Activated CD8-positive, alpha-beta T cell treated with anti-CD3 and anti-CD28 coated beads for 36 hours (primary cell): Measurements from ENCODE around the gene OFD1. TPM values are rescaled to one million over a fixed set of nuclear protein-coding genes. Genes with fewer than 3 reads are reported as not detected.

Experiments used
- ATAC-seq: fragments of 200-7000 bp; cut with Tn5 transposase; one replicate; pipeline ENCODE4 v1.10.0; 2021; ENCODE audit warnings: mild to moderate bottlenecking, moderate library complexity
- CTCF ChIA-PET: fragments of 350-600 bp; sonication (Branson Sonifier 250); formaldehyde crosslinking; loops from one replicate; lab custom pipeline; 2021; ENCODE audit warnings: antibody characterized with exemption; lab: Charles Lee
- POLR2A ChIA-PET: fragments of 350-600 bp; sonication (Branson Sonifier 250); formaldehyde crosslinking; loops from one replicate; lab custom pipeline; 2021; ENCODE audit warnings: antibody characterized with exemption; lab: Charles Lee
- DNase-seq: peaks from one replicate; pipeline ENCODE4 v3.0.0-alpha.2; 2020
- H3K27ac Mint-ChIP-seq: one replicate; pipeline ENCODE4 v1.8.0; 2021; ENCODE audit warnings: mild to moderate bottlenecking, mixed read lengths
- H3K27me3 Mint-ChIP-seq: one replicate; pipeline ENCODE4 v1.8.0; 2021; ENCODE audit warnings: mixed read lengths
- H3K36me3 Mint-ChIP-seq: one replicate; pipeline ENCODE4 v1.8.0; 2021; ENCODE audit warnings: low read depth, mixed read lengths
- H3K4me1 Mint-ChIP-seq: one replicate; pipeline ENCODE4 v1.8.0; 2021; ENCODE audit warnings: low read depth, mixed read lengths
- H3K4me3 Mint-ChIP-seq: one replicate; pipeline ENCODE4 v1.8.0; 2021; ENCODE audit warnings: mild to moderate bottlenecking, moderate library complexity, mixed read lengths
- H3K9me3 Mint-ChIP-seq: one replicate; pipeline ENCODE4 v1.8.0; 2021; ENCODE audit warnings: mixed read lengths
- intact Hi-C: fragments of 100-400 bp; cut with micrococcal nuclease; formaldehyde crosslinking; loops from one replicate; pipeline ENCODE4 v1.10.0; 2022
- total RNA-seq, 2 experiments: library from RNA; stranded (reverse); gene quantifications; one replicate each; pipeline ENCODE4 v1.2.3, GENCODE V29; 2021
- TF ChIP-seq, protein P1 (sequence below): fragments of 200-600 bp; IDR thresholded peaks from one replicate; pipeline ENCODE4 v1.8.0; 2022; ENCODE audit warnings: antibody characterized with exemption, mild to moderate bottlenecking

OFD1 gene
- total RNA-seq, 2 experiments from 2014 or later: 32.4 to 34.5 TPM

DNA sequence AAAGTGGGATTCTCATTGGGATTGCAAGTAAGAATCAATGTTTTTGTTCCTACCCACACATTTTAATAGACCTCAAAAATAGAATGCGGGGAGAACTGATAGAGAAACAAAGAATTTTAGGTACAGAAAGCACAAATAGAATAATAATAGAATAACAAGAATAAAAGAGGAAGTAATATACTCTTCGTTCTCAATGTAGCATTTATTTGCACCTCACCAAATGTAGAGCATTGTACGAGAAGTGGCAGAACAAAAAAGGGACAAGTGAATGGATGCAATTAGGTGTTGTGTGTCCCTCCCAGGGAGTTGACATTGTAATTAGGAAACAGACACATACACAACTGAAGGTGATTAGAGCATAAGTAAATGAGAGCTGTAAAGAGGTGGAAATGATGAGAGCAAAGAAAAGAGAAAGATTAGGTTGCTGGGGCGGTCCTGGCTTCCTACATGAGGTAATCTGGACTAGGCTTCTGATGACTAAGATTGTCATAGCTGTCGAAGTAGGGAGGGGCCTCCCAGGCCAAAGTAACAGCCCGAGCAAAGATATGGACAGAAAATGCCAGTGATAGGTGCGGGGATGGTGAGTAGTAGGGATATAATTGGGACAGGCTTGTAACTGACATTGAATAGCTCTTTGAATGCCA, 35.2 kb upstream of the OFD1 start:
- ChIA-PET CTCF (interaction anchor here (2.3 kb wide), 1 partner anchor 14 kb away, joined by 6 read pairs; no protein-coding TSS in a partner anchor), POLR2A (interaction anchor here (1.1 kb wide), 1 partner anchor 9 kb away, joined by 4 read pairs; no protein-coding TSS in a partner anchor)
- Mint-ChIP-seq H3K27ac (peak overlapping the region; percentile 50), H3K36me3 (peaks cover 29% of the 10 kb centered on the region), H3K27me3 (no peaks in the 10 kb centered on the region), H3K4me1 (peaks cover 72% of the 10 kb centered on the region), H3K9me3 (no peaks in the 10 kb centered on the region), H3K4me3 (no peak overlapping the region)
- ATAC-seq: peak; percentile 70
- TF ChIP-seq, protein P1, sequence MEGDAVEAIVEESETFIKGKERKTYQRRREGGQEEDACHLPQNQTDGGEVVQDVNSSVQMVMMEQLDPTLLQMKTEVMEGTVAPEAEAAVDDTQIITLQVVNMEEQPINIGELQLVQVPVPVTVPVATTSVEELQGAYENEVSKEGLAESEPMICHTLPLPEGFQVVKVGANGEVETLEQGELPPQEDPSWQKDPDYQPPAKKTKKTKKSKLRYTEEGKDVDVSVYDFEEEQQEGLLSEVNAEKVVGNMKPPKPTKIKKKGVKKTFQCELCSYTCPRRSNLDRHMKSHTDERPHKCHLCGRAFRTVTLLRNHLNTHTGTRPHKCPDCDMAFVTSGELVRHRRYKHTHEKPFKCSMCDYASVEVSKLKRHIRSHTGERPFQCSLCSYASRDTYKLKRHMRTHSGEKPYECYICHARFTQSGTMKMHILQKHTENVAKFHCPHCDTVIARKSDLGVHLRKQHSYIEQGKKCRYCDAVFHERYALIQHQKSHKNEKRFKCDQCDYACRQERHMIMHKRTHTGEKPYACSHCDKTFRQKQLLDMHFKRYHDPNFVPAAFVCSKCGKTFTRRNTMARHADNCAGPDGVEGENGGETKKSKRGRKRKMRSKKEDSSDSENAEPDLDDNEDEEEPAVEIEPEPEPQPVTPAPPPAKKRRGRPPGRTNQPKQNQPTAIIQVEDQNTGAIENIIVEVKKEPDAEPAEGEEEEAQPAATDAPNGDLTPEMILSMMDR: no peak
- intact Hi-C loops: no loop called here
- DNase-seq: peak; percentile 32

DNA sequence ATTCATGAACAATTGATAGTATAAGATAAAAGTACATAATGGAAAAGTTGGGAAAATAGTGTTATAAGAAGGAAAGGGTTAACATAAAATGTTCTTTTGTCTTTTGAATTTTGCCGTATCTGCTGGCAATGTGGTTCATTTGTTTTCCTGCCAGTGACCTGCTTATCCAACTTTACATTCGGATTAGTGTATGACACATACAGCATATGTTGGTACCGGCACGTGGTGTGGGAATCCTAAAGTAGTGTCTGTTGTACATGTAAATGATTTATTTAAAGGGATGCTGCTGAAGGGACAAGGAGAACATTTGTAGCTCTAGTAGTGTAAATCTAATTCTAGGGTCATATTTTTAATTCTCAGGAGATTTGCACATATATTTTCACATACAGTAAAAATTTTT, 34.2 kb upstream of the OFD1 start:
- TF ChIP-seq, protein P1: no peak
- Mint-ChIP-seq H3K4me1 (peaks cover 63% of the 10 kb centered on the region), H3K4me3 (no peak overlapping the region), H3K27me3 (no peaks in the 10 kb centered on the region), H3K27ac (no peak overlapping the region), H3K9me3 (no peaks in the 10 kb centered on the region), H3K36me3 (peaks cover 26% of the 10 kb centered on the region)
- intact Hi-C loops: no loop called here
- ChIA-PET CTCF (no interaction called here), POLR2A (no interaction called here)
- DNase-seq (no peak), ATAC-seq (no peak)

DNA sequence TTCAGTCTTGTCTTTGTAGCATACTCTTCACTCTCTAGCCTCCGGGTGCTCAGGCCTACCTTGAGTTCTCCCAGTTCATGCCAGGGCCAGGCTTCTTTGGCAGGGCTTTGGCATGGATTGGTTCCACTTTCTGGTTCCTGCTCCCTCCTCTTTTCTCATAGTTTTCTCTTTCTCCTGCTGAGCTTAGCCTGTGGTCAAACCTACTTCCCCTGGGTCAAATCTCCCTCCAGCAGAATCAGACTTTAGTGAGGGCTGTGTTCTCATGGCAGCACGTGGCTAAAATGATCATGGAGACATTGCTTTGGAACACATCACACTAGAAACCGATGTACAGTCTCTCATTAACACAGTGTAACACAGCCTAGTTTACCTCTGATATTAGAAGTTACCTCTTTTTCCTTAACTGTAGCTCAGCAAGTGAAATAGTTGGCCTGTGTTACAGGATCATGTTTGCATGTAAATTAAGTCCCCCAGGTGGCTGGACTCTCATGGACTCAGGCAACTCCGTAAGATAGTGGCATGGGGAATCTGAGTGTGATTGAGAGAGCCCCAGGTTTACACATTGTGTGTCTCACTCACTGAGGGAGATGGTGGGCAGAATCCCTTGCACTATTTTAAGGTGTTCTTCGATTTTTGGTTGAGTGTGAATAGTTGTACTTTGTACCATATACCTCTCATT, 32.3 kb upstream of the OFD1 start:
- H3K9me3 Mint-ChIP-seq: no peaks in the 10 kb centered on the region
- H3K36me3 Mint-ChIP-seq: peaks cover 28% of the 10 kb centered on the region
- H3K4me1 Mint-ChIP-seq: peaks cover 52% of the 10 kb centered on the region
- TF ChIP-seq, protein P1: no peak
- ATAC-seq (no peak), DNase-seq (no peak)
- no peaks in the 10 kb centered on the region for H3K27me3 Mint-ChIP-seq
- H3K27ac Mint-ChIP-seq: peak overlapping the region; percentile 52
- intact Hi-C loops: no loop called here
- no peak overlapping the region for H3K4me3 Mint-ChIP-seq
- ChIA-PET POLR2A (interaction anchor here (1.1 kb wide), 1 partner anchor 12 kb away, joined by 3 read pairs; no protein-coding TSS in a partner anchor), CTCF (no interaction called here)

DNA sequence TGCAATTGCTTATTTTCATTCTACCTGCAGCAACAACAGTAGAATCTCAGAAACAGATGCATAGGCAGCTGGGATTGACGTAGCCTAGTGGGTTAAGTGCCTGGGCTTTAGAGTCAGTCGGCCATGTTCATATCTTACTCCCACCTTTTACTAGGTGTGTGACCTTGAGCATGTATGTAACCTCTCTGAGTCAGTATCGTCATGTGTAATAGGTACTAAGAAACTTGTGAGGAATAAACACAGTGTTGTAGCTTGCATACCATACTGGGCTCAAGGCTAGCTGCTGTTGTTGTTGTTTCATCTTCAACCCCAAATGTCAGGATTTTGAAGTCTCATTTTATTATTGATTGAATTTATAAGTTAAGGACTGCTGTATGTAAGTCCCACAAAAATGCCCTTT, 31.4 kb upstream of the OFD1 start:
- POLR2A ChIA-PET: interaction anchor here (1.1 kb wide), 1 partner anchor 11 kb away, joined by 3 read pairs; no protein-coding TSS in a partner anchor
- Mint-ChIP-seq H3K36me3 (peaks cover 32% of the 10 kb centered on the region), H3K4me3 (no peak overlapping the region)

More for the DNA sequence above, 31.4 kb upstream of the OFD1 start:
- H3K4me1 Mint-ChIP-seq: peaks cover 46% of the 10 kb centered on the region
- TF ChIP-seq, protein P1: no peak
- peak; percentile 49 for ATAC-seq
- peak overlapping the region; percentile 72 for H3K27ac Mint-ChIP-seq
- no peaks in the 10 kb centered on the region for H3K27me3 Mint-ChIP-seq
- CTCF ChIA-PET: no interaction called here
- DNase-seq: no peak
- intact Hi-C loops: no loop called here
- H3K9me3 Mint-ChIP-seq: no peaks in the 10 kb centered on the region
